Fibroblast of gingiva (primary cell): Measurements from ENCODE around the gene RABEP2.
"Not testable (repeated sequence)": the region's sequence is repeated elsewhere in the genome, so short reads cannot be mapped to it uniquely, and the experiment has no call there.

ENCODE experiments used
- DNase-seq: peaks from one replicate; pipeline ENCODE4 v3.0.0-alpha.2; 2011; ENCODE audit warnings: low read depth

The RABEP2 gene

GRCh38 chr16:28903344-28904042 is 21.5 kb downstream of the RABEP2 start:
- no peak for DNase-seq

GRCh38 chr16:28902909-28903308 is 22.1 kb downstream of the RABEP2 start:
- DNase-seq, result no peak

GRCh38 chr16:28901862-28902261 is 23.2 kb downstream of the RABEP2 start:
- DNase-seq, result no peak

- no peak for DNase-seq
Measured at GRCh38 chr16:28900601-28901000, 24.4 kb downstream of the RABEP2 start.

GRCh38 chr16:28899882-28900590 is 25.0 kb downstream of the RABEP2 start:
- DNase-seq, result no peak

GRCh38 chr16:28898942-28899341 is 26.1 kb downstream of the RABEP2 start:
- DNase-seq, result no peak

GRCh38 chr16:28898266-28898665 is 26.8 kb downstream of the RABEP2 start:
- no peak for DNase-seq

- DNase-seq, result no peak
Measured at GRCh38 chr16:28897826-28898225, 27.2 kb downstream of the RABEP2 start.

GRCh38 chr16:28895609-28896008 is 29.4 kb downstream of the RABEP2 start:
- no peak for DNase-seq

GRCh38 chr16:28893291-28893690 is 31.7 kb downstream of the RABEP2 start:
- no peak for DNase-seq

- DNase-seq, result no peak
Measured at GRCh38 chr16:28891964-28892890, 32.8 kb downstream of the RABEP2 start.

GRCh38 chr16:28890355-28890754 is 34.7 kb downstream of the RABEP2 start:
- not testable (repeated sequence) for DNase-seq

GRCh38 chr16:28886945-28887344 is 38.1 kb downstream of the RABEP2 start:
- DNase-seq, result no peak

GRCh38 chr16:28884045-28884444 is 41.0 kb downstream of the RABEP2 start:
- no peak for DNase-seq

GRCh38 chr16:28883221-28883996 is 41.6 kb downstream of the RABEP2 start:
- no peak for DNase-seq

GRCh38 chr16:28882551-28883160 is 42.4 kb downstream of the RABEP2 start:
- DNase-seq, result no peak

- not testable (repeated sequence) for DNase-seq
Measured at GRCh38 chr16:28881565-28881964, 43.5 kb downstream of the RABEP2 start.

GRCh38 chr16:28880955-28881354 is 44.1 kb downstream of the RABEP2 start:
- no peak for DNase-seq

- DNase-seq, result no peak
Measured at GRCh38 chr16:28880589-28880915, 44.5 kb downstream of the RABEP2 start.

- peak; percentile 76 for DNase-seq
Measured at GRCh38 chr16:28879841-28880588, 45.0 kb downstream of the RABEP2 start.
